ENCODE measurements around the gene NT5DC1.

Gene NT5DC1

DNA sequence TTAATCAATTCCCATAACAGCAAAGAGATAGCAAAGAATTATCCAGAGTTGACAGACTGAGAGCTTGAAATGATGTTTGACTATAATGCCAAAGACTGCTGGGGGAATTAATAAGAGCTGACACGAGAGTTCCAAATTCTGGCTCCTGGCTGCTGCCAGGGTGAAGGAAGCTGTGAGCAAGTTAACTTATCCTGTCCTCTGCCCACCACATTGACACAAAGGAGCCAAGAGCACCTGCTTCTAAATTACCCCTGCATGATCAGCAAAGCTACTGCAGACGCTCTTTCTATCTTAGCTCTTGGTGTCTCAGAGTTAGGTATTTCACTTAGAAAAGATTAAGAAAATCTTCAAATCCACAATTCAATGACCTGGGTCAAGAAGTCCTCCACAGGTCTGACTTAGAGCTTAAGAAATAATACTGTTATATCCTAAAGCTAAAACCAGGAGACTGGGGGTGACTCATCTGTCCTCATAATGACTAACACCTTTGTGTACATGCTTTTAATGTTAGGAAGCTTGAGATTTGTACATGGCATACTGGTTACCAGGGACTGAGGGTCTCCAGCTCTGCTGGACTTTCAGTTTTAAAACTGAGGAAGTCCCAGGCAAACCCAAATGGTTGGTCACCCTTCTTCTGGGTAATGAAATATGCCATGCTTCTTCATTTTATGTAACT, 26.8 kb upstream of the NT5DC1 start:
- DNase-seq (ENCODE audit: low read depth in 1 of 2, low spot score in 1 of 2), result no peak
- no peaks in the 10 kb centered on the region for H3K27me3 ChIP-seq (ENCODE audit: insufficient read depth, poor library complexity, severe bottlenecking)
- TF ChIP-seq, protein P1, sequence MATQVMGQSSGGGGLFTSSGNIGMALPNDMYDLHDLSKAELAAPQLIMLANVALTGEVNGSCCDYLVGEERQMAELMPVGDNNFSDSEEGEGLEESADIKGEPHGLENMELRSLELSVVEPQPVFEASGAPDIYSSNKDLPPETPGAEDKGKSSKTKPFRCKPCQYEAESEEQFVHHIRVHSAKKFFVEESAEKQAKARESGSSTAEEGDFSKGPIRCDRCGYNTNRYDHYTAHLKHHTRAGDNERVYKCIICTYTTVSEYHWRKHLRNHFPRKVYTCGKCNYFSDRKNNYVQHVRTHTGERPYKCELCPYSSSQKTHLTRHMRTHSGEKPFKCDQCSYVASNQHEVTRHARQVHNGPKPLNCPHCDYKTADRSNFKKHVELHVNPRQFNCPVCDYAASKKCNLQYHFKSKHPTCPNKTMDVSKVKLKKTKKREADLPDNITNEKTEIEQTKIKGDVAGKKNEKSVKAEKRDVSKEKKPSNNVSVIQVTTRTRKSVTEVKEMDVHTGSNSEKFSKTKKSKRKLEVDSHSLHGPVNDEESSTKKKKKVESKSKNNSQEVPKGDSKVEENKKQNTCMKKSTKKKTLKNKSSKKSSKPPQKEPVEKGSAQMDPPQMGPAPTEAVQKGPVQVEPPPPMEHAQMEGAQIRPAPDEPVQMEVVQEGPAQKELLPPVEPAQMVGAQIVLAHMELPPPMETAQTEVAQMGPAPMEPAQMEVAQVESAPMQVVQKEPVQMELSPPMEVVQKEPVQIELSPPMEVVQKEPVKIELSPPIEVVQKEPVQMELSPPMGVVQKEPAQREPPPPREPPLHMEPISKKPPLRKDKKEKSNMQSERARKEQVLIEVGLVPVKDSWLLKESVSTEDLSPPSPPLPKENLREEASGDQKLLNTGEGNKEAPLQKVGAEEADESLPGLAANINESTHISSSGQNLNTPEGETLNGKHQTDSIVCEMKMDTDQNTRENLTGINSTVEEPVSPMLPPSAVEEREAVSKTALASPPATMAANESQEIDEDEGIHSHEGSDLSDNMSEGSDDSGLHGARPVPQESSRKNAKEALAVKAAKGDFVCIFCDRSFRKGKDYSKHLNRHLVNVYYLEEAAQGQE (IDR thresholded peaks at IDR 0.05; ENCODE audit: insufficient replicate concordance, low read depth), result no peak
- TF ChIP-seq POLR2AphosphoS5 (IDR thresholded peaks at IDR 0.05; ENCODE audit: low read depth) (no peak), GABPA (IDR thresholded peaks at IDR 0.05; ENCODE audit: low read depth) (no peak), SPI1 (IDR thresholded peaks at IDR 0.05; ENCODE audit: borderline replicate concordance, low read depth) (no peak)
- TF ChIP-seq, protein P2, sequence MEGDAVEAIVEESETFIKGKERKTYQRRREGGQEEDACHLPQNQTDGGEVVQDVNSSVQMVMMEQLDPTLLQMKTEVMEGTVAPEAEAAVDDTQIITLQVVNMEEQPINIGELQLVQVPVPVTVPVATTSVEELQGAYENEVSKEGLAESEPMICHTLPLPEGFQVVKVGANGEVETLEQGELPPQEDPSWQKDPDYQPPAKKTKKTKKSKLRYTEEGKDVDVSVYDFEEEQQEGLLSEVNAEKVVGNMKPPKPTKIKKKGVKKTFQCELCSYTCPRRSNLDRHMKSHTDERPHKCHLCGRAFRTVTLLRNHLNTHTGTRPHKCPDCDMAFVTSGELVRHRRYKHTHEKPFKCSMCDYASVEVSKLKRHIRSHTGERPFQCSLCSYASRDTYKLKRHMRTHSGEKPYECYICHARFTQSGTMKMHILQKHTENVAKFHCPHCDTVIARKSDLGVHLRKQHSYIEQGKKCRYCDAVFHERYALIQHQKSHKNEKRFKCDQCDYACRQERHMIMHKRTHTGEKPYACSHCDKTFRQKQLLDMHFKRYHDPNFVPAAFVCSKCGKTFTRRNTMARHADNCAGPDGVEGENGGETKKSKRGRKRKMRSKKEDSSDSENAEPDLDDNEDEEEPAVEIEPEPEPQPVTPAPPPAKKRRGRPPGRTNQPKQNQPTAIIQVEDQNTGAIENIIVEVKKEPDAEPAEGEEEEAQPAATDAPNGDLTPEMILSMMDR (IDR thresholded peaks at IDR 0.05; ENCODE audit: insufficient read depth, low read length), result no peak
- no peak overlapping the region for H3K27ac ChIP-seq (replicated peaks)
- H3K4me3 ChIP-seq (replicated peaks; ENCODE audit: insufficient read depth, low read length), result no peak overlapping the region

DNA sequence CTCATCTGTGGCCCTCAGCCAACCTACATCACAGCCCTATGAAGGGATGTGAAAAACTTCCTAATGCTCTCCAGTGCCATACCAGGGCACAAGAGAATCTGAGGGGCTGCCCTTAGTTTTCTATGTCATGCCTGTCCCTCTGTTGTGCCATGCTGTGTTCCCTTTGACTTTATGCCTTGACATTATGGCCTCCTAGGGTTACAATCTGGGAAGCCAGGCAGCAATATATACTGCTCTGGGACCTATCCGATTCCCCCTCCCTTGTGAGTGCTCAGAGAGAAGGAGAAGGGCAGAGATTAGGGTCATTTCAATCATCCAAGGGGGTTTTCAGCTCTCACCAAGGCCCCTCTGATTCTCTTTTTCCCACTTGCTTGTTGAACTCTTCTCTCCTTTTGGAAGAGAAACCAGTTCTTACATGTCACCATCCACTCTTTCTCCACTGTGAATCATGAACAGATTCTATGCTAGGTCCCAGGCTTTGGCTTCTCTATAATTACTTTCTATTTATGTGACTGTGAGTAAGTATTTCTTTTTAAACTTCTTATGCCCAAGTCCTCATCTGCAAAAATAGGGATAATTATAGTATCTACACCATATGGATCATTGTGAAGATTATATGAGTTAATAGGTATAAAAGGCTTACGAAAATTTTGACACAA, 25.8 kb upstream of the NT5DC1 start:
- TF ChIP-seq GABPA (IDR thresholded peaks at IDR 0.05; ENCODE audit: low read depth), result no peak
- TF ChIP-seq, protein P2 (IDR thresholded peaks at IDR 0.05; ENCODE audit: insufficient read depth, low read length), result no peak
- TF ChIP-seq SPI1 (IDR thresholded peaks at IDR 0.05; ENCODE audit: borderline replicate concordance, low read depth), result no peak
- TF ChIP-seq, protein P1 (IDR thresholded peaks at IDR 0.05; ENCODE audit: insufficient replicate concordance, low read depth), result no peak
- no peak for TF ChIP-seq POLR2AphosphoS5 (IDR thresholded peaks at IDR 0.05; ENCODE audit: low read depth)
- no peak overlapping the region for H3K27ac ChIP-seq (replicated peaks)

DNA sequence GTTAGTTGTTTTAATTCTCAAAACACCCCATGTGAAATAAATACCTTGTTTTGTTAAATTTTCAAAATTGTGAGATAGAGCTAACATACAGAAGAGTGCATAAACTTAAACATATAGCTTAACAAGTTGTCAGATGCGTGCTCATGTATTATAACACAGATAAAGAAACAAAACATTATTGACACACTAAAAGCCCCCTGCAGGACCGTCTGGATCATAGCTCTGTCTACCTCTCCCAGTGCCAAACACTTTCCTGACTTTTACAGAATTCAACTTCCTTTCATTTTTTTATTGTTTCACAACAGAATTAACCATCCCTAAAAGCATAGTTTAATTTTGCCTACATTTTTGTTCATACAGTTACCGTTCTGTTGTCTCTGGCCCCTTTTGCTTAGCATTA, 22.1 kb upstream of the NT5DC1 start:
- TF ChIP-seq, protein P2 (IDR thresholded peaks at IDR 0.05; ENCODE audit: insufficient read depth, low read length), result no peak
- TF ChIP-seq, protein P1 (IDR thresholded peaks at IDR 0.05; ENCODE audit: insufficient replicate concordance, low read depth), result no peak
- TF ChIP-seq SPI1 (IDR thresholded peaks at IDR 0.05; ENCODE audit: borderline replicate concordance, low read depth) (no peak), POLR2AphosphoS5 (IDR thresholded peaks at IDR 0.05; ENCODE audit: low read depth) (no peak), GABPA (IDR thresholded peaks at IDR 0.05; ENCODE audit: low read depth) (no peak)
- Histone ChIP-seq H3K27me3 (ENCODE audit: insufficient read depth, poor library complexity, severe bottlenecking) (no peaks in the 10 kb centered on the region), H3K27ac (replicated peaks) (no peak overlapping the region), H3K4me3 (replicated peaks; ENCODE audit: insufficient read depth, low read length) (no peak overlapping the region)
- DNase-seq (ENCODE audit: low read depth in 1 of 2, low spot score in 1 of 2), result no peak

More for the DNA sequence above, 25.8 kb upstream of the NT5DC1 start:
- Histone ChIP-seq H3K4me3 (replicated peaks; ENCODE audit: insufficient read depth, low read length) (no peak overlapping the region), H3K27me3 (ENCODE audit: insufficient read depth, poor library complexity, severe bottlenecking) (no peaks in the 10 kb centered on the region)
- no peak for DNase-seq (ENCODE audit: low read depth in 1 of 2, low spot score in 1 of 2)

Measured in HL-60 (cell line).